NCI-H2107 (cell line): ENCODE measurements around the gene SLCO1C1.
"Not testable (repeated sequence)": the region's sequence is repeated elsewhere in the genome, so short reads cannot be mapped to it uniquely, and the experiment has no call there.

Experiments
- DNase-seq: peaks from one replicate; lab custom pipeline; 2025; lab: John Stamatoyannopoulos, UW

Gene SLCO1C1, protein sequence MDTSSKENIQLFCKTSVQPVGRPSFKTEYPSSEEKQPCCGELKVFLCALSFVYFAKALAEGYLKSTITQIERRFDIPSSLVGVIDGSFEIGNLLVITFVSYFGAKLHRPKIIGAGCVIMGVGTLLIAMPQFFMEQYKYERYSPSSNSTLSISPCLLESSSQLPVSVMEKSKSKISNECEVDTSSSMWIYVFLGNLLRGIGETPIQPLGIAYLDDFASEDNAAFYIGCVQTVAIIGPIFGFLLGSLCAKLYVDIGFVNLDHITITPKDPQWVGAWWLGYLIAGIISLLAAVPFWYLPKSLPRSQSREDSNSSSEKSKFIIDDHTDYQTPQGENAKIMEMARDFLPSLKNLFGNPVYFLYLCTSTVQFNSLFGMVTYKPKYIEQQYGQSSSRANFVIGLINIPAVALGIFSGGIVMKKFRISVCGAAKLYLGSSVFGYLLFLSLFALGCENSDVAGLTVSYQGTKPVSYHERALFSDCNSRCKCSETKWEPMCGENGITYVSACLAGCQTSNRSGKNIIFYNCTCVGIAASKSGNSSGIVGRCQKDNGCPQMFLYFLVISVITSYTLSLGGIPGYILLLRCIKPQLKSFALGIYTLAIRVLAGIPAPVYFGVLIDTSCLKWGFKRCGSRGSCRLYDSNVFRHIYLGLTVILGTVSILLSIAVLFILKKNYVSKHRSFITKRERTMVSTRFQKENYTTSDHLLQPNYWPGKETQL

DNA sequence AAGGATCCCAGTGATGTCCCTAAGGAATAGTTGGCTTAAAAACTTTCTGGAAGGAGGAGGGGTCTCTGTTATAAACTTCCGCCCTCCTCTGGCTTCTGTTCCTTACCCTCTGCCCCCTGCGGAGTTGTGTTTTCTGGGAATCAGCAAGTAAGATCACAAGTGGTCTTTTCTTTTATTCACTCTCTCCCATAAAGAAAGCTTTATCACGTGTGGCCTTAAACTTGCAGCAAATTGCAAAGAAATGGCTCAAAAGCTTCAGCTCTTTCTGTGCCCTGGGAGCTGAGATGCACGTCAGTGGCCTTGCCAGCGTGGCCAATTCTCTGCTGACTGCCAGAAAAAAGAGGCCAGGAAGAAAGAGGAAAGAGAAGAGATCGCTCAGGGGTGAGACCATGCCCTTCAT lies at the start of gene SLCO1C1:
TSS of gene SLCO1C1 (plus strand) at position 101 of the 400 bp plus-strand sequence. CDS start 4,245 bp downstream, outside the sequence.
- no peak for DNase-seq

DNA sequence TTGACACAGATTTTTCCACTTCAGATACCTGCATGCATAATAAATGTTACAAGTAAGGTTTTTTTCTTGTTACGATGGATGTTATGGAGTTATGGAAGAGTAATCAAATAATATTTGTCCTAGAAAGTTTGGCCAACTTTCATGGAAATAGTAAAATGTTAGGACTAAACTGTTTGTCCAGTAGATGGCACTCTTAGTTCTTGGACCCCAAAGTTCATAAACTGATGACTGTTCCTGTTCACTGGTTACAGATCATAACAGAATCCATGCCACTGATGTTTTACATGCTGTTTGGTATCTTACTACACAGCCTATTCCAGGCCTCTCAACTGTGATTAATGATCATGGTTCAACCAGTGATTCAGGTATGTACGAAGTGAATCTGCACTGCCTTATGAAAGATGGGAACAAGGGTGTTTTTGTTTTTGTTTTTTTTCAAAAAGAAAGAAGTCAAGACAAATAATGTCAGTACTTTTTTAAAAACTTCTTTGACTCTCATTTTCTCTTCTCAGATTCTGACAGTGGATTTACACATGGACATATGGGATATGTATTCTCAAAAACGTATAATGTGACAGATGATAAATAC lies 48.8 kb upstream of the SLCO1C1 start:
- no peak for DNase-seq

DNA sequence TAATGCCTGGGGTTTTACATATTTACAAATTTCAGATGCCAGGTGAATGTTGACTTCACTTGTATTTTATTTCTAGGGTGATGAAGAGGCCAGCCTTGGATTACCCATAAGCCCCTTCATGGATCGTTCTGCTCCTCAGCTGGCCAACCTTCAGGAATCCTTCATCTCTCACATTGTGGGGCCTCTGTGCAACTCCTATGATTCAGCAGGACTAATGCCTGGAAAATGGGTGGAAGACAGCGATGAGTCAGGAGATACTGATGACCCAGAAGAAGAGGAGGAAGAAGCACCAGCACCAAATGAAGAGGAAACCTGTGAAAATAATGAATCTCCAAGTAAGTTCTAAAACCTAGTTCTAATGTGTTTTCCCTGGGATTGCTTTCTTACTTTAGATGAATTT lies 41.3 kb upstream of the SLCO1C1 start:
- no peak for DNase-seq

DNA sequence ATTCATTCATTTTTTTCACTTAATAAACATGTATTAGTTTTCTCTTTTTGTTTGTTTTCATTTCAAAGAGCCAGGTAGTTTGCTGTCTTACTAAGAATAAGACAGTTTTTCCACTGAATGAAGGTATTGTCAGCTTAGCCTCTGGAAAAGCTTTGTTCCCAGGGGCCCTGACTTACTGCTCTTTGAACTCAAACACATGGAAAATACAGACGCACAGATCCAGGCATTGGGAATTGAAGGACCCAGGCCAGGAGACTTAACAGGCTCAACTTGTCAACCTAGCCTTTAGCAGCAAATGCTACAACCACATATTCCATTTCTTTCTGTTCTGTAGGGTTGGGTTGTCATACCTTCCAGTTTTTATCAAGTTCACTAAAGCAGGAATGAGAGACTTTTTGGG lies 38.5 kb upstream of the SLCO1C1 start:
- no peak for DNase-seq

DNA sequence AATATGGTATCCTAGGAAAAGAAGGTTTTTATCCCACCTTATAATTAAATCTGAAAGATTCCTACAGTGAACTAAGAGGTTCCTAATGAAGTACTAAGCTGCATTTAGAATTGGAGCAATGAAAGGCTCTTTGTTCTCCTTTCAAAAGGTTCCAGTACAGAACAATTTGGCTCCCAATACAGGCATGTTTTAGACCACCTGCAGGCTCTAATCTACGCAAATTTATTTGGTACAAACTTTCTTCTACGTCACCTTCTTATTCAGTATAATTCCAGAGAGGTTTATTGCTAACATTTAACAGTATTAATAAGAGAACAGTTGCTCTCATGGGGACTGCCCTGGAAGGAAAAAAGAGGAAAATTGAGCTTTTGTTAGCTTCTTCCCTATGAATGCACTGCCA lies 37.6 kb upstream of the SLCO1C1 start:
- DNase-seq: no peak

DNA sequence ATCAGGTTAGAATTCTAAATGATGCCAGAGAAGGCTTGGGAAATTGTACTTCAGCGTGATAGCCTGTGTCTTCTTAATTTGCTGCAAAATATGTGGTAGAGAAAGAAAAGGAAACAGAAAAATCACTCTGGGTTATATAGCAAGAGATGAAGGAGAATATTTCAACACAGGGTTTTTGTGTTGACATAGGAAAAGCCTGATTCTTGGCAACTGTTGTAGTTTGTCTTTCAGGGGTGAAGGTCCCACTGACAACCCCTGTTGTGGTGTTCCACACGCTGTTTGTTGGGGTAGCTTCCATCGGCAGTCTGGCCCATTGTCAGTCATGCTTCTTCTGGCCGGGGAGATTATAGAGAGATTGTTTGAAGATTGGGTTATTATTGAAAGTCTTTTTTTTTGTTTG lies 13.8 kb upstream of the SLCO1C1 start:
- no peak for DNase-seq

DNA sequence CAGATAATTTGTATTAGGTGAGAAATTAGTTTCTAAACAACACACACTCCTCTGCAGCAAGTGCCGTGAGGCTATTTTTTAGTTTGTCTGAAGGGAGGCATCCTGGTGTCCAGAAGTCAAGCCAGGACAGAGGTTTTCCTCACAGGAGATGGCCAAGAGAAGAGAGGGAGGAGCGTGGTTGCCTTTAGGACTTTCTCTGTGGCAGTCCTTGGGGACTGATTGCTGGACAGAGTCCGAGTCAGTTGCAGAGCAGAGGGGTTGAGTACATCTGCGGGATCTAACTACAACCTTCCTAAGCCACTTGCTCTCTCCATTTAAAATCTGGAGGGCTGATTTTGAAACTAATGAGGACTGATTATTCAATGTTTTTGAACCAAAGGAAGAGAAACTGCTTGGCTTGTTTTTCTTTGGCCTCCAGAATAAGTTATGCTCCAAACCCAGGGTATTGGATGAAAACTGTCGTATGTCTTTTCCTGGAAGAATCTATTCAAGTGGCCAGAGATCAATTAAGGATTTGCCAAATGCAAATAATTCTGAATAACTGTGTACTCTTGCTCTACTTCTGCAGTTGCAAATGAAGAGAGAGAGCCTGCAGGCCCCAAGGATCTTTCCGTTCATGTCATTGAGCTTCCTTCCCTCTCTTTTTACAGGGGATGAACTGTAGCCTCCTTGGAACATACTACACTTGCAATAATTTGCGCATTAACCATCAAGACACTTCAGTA lies 1.2 kb downstream of the SLCO1C1 start:
- no peak for DNase-seq

DNA sequence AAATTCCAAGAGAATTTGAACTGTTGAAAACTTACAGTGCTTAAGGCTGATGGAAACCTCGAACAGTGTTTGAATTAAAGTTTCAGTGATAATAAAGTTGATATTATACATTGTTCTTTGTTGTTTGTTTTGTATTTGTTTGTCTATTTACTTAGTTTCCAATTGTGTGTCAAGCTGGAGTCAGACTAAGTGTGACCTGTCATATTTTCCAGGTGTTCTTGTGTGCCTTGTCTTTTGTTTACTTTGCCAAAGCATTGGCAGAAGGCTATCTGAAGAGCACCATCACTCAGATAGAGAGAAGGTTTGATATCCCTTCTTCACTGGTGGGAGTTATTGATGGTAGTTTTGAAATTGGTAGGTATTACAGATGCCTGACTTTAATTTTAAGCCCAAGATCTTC lies 6.0 kb downstream of the SLCO1C1 start:
- DNase-seq: no peak

DNA sequence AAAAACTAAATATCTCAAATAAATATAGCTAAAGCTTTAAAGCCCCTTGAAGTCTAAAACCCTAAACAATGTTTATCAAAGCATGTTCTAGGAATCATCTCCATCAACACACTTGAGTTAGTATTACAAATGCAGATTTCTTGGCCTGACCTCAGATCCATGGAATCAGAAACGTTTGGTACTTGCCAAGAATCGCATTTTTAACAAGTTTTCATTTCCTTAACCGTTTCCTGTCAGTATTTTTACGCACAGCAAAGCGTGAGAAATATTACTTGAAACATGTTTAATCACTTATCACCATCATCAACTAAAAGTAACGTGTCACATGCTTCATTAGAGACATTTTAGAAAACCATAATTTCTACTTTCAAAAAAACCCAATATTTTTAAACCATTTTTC lies 9.7 kb downstream of the SLCO1C1 start:
- DNase-seq: no peak

DNA sequence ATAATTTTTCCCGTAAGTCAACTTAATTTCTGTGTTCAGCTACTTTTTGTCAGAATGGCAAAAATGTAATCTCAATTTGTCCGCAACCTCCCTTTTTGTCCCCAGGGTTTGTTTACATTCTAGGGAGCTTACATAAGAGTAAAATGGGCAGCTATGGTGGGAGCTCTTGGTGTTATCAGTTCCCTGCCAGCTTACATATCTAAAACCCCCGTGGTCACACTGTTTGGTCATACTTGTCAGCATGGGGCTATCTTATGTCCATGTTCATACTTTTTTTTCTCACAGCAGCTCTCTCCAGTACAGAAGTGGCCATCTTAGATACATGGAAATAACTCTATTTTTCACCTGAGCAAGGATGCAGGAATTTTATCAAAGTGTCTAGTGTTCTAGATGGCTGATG lies 16.7 kb downstream of the SLCO1C1 start:
- DNase-seq: no peak

DNA sequence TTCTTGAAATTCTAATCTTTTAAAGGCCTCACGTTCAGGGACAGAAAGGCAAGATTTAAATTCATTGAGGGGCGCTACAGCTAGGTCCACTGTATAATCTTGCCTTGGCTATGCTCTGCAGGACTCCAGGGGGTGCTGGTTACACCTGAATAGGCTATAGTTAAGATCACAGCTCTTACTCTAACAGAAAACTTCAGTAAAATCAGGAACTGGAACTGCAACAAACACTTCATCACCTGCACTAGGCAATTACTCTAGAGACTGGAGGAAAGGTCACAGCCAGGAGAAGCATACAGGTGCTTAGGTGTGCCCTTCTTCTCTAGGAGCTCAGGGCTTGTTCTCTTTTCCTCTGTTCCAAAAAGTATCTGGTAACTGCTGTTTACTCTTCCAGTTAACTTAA lies 20.9 kb downstream of the SLCO1C1 start:
- no peak for DNase-seq

DNA sequence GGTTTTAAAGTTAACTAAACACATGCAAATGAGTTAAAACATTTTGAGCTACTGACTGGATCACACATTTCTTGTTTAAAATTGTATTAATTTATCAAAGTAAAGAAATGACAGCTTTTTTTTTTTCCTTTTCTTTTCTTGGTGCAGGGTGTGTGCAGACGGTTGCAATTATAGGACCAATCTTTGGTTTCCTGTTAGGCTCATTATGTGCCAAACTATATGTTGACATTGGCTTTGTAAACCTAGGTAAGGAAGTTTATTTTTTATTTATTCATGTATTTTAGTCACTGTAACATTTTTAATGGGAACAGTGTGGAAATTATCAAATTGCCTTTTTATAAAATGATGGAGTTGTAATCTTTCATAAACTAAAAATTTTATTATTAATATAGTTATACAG lies 21.9 kb downstream of the SLCO1C1 start:
- DNase-seq: no peak

DNA sequence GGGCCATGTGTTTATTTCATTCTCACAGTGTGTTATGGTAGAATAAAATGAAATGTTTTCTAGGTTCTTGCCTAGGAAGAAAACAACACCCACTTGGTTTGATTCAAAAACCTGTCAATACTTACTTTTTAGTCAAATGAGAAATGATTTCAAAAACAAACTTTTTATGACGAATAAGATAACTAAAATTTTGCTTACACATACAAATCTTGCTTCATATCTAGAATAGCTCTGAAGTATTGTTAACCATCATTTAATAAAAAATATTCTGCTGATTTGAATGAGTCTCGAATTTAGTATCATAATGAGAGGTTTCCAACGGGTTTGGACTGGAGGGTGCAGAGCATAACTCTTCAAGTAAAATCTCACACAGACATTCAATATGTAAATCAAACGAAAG lies 23.2 kb downstream of the SLCO1C1 start:
- DNase-seq: no peak

DNA sequence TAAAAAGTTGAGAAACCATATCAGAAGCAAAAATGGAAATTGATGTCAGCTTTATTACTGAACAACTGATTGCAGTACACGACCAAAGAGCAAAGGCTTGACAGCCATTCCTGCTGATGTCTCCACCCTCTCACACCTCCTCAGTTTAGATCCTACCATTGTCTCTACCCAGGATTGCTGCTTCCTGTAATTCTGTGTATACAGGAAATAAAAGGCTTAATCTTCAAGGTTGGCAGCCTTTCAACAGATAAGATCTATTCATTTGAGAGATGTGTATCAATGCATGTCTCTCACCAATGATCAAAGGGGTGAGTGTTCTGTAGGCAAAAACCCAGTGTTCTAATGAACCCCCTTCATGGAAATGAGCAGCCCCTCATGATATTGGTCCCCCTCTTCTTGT lies 27.0 kb downstream of the SLCO1C1 start:
- DNase-seq: no peak

DNA sequence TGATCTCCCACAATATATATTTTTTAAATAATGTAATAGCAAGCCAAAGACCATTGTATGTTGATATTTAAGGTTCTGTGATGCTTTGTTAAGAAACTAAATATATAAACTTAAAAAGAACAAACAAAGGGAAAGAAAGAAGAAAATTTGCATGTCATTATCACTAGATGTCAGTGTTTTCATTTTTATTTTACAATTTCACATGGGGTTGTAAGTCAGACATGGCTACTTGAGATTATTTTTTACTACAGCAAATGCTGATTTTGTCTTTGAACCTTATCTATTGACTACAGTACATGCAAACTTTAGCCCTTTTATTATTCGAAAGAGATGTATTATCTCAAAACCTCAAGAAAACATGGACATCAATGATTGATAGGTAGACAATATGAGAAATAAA lies 36.1 kb downstream of the SLCO1C1 start:
- no peak for DNase-seq

DNA sequence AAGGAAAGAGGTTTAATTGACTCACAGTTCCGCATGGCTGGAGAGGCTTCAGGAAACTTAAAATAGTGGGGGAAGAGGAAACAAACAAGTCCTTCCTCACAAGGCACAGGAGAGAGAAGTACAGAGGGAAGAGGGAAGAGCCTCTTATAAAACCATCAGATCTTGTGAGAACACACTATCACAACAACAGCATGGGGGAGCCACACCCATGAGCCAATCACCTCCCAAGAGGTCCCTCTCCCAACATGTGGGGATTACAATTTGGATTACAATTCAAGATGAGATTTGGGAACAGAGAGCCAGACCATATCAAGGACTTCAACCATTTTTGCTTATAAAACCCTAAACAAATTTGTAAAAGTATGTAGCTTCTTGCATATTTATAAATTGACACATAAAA lies 45.8 kb downstream of the SLCO1C1 start:
- no peak for DNase-seq

DNA sequence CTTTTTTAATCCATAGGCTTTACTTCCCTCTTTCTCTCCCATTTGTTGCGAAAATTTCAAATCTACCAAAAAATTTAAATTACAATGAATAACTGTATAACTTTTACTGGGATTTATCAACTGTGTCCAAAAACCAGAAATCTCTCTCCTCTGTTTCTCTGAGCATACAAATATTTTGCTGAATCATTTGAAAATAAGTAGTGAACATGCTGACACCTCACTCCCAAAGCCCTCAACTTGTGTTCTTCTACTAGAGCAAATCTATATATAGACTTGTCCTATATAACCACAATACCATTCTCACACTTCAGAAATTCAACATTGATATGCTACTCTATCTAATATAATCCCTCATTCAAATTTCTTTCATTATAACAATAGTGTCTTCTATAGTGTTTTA lies 53.1 kb downstream of the SLCO1C1 start:
- no peak for DNase-seq

DNA sequence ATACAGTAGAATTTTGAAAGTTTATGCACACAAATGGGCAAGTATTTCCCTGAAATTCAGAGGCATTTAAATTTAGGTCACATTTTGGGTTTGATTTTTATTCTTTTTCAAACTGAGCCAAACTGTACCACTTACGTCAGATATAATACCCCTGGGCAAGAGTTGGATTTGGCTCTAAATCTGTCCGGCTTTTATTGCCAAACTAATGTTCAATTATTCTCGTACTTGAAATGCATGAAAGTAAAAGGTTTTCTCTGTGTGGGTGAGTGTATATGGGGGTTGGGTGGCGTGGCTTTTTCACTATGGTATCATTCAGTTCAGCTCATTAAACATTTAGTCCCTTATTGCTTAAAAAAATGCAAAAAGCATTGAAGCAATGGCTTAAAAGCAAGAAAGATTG lies 55.9 kb downstream of the SLCO1C1 start:
- DNase-seq: no peak

DNA sequence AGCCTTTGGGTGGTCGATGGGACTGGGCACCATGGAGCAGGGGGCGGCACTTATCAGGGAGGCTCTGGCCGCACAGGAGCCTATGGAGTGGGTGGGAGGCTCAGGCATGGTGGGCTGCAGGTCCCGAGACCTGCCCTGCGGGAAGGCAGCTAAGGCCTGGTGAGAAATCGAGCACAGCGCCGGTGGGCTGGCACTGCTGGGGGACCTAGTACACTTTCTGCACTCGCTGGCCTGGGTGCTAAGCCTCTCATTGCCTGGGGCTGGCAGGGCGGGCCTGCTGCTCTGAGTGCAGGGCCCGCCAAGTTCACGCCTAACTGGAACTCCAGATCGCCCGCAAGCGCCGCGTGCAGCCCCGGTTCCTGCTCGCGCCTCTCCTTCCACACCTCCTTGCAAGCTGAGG lies 82.3 kb downstream of the SLCO1C1 start:
- DNase-seq: no peak

DNA sequence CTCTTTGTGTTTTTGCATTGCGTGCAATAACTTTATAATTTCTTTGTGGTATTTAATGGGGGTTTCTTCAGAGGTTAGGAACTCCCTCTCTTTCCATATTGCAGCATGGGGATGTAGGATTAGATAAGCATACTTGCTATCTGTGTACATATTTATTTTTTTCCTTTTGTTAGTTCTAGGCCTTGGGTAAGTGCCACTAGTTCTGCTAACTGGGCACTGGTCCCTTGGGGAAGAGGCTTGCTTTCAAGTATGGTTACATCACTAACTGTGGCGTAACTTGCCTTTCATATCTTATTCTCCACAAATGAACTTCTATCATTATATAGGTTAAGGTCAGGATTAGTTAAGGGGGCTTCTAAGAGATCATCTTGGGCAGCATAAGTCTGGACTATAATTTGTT lies 83.8 kb downstream of the SLCO1C1 start:
- no peak for DNase-seq

DNA sequence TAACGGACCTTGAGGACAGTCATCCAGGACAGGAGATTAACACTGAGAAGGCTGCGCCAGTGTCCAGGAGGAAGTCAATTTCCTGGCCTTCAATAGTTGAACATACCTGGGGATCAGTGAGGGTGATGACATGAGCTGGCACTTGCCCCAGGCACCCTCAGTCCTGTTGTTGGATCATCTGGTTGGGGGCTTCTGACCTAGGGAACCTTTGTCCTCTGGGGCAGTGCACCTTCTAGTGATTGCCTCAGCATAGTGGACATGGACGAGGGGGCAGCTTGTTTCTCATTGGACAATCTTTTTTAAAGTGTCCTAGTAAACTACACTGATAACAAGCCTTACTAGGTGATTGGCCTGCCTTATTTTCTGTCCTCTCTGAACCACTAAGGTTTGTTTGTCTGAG lies 84.8 kb downstream of the SLCO1C1 start:
- not testable (repeated sequence) for DNase-seq

DNA sequence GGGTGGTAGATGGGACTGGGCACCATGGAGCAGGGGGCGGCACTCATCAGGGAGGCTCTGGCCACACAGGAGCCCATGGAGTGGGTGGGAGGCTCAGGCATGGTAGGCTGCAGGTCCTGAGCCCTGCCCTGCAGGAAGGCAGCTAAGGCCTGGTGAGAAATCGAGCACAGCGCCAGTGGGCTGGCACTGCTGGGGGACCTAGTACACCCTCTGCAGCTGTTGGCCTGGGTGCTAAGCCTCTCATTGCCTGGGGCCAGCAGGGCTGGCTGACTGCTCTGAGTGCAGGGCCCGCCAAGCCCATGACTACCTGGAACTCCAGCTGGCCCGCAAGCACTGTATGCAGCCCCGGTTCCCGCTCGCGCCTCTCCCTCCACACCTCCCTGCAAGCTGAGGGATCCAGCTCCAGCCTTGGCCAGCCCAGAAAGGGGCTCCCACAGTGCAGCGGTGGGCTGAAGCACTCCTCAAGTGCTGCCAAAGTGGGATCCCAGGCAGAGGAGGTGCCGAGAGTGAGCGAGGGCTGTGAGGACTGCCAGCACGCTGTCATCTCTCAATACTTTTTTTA lies 88.7 kb downstream of the SLCO1C1 start:
- DNase-seq: not testable (repeated sequence)
